Measurements from ENCODE around the gene RTEL1. TPM values are rescaled to one million over a fixed set of nuclear protein-coding genes. Genes with fewer than 3 reads are reported as not detected.
A peak's percentile ranks its signal among the peaks of the same experiment; 100 is the strongest.

RTEL1 gene
- total RNA-seq, 1 experiment from 2014 or later, result 33.4 TPM

DNA sequence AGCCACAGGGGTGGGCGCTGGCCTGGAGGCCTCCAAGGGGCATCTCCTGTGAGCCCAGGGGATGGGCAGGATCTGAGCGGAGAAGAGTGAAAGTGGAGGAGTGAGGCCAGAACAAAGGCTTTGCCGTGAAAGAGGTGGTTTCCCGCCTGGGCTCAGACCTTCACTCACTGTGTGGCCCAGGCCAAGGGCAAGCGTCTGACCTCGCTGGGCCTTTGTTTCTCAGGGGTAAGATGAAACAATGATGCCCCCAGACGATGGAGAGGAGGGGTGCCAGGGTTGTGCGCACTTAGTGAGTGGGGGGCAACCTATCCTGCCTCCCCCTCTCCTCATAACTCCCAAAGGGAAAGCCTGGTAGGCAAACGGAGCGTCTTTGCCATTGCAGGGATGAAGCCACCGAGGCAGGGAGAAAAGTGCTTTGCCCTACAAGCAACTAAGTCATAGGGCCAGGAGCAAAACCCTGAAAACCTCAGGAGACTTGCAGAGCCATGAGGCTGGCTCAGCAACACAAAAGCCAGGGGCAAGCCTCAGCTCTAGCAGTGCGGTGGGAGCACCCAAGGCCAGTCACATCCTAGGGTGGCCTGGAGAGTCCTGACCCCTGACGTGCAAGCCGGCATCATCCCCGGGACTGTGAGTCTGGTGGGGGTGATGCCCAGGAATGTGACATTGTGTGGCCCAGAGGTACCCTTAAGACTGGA lies 4.0 kb upstream of the RTEL1 start:
- H3K14ac ChIP-seq (ENCODE audit: insufficient read depth, low read length), result peak overlapping the region; percentile 88; the same call in 1 of the 2 replicates
- no peaks in the 10 kb centered on the region for H3K9me3 ChIP-seq (ENCODE audit: control insufficient read depth, low read depth, low read length)
- WGBS (ENCODE audit: extremely low coverage, insufficient read length, low lambda C conversion rate), result no CpG with 5 or more reads among the region's 15 CpGs
- no peak overlapping the region for H2BK120ac ChIP-seq (ENCODE audit: low read depth, low read length, poor library complexity, severe bottlenecking)
- no peak overlapping the region for H3K4ac ChIP-seq (ENCODE audit: low read depth, low read length)
- H3K23ac ChIP-seq (ENCODE audit: insufficient read length, low read depth, low read length), result no peak overlapping the region
- no peak overlapping the region for H4K8ac ChIP-seq (replicated peaks; ENCODE audit: insufficient read length, low read depth, low read length)
- H2BK20ac ChIP-seq (ENCODE audit: low read depth, low read length, poor library complexity, severe bottlenecking), result no peak overlapping the region
- H4K5ac ChIP-seq (ENCODE audit: insufficient read length, low read depth, low read length), result no peak overlapping the region
- Mint-ChIP-seq H3K9me3 (no peaks in the 10 kb centered on the region), H3K27me3 (ENCODE audit: low read depth) (peaks cover 5% of the 10 kb centered on the region), H3K4me3 (peak overlapping the region; percentile 73 to 84), H3K27ac (peak overlapping the region; percentile 98), H3K4me1 (peaks cover 19 to 28% of the 10 kb centered on the region in 2 experiments), H3K36me3 (ENCODE audit: insufficient read depth in 1 of 3, low read depth in 3 of 3) (no peaks in the 10 kb centered on the region; a peak in 1 of 7 replicates)
- no peak overlapping the region for H2BK5ac ChIP-seq (ENCODE audit: insufficient read length, low read length)
- H2AK5ac ChIP-seq (ENCODE audit: insufficient read length, low read length), result no peak overlapping the region
- H3K18ac ChIP-seq (ENCODE audit: insufficient read length, low read depth, low read length), result peak overlapping the region; percentile 13
- H3K23me2 ChIP-seq (ENCODE audit: insufficient read length, low read depth, low read length, poor library complexity, severe bottlenecking), result peaks cover 10% of the 10 kb centered on the region
- H3K27ac ChIP-seq (ENCODE audit: insufficient read length, low read depth, low read length), result no peak overlapping the region
- H4K20me1 ChIP-seq (ENCODE audit: control insufficient read depth, insufficient read depth, insufficient read length), result no peaks in the 10 kb centered on the region
- peak overlapping the region; percentile 63 for H4K91ac ChIP-seq (ENCODE audit: insufficient read length, low read depth, low read length)
- H3K4me1 ChIP-seq (ENCODE audit: insufficient read depth, low read length), result no peaks in the 10 kb centered on the region; the same call in 1 of the 2 replicates
- no peaks in the 10 kb centered on the region for H3K27me3 ChIP-seq (ENCODE audit: insufficient read depth, low read length)
- H3K79me2 ChIP-seq (ENCODE audit: insufficient read depth, low read length), result no peaks in the 10 kb centered on the region
- H3K79me1 ChIP-seq (ENCODE audit: insufficient read depth, low read depth, low read length, poor library complexity, severe bottlenecking), result no peaks in the 10 kb centered on the region
- peak overlapping the region; percentile 57 for H3K4me2 ChIP-seq (ENCODE audit: insufficient read depth, insufficient read length, low read length)
- H3K9ac ChIP-seq (ENCODE audit: extremely low read depth, insufficient read length, low read length), result peak overlapping the region; percentile 53
- no peak overlapping the region for H2BK15ac ChIP-seq (ENCODE audit: low read depth, low read length)
- TF ChIP-seq, protein P1, sequence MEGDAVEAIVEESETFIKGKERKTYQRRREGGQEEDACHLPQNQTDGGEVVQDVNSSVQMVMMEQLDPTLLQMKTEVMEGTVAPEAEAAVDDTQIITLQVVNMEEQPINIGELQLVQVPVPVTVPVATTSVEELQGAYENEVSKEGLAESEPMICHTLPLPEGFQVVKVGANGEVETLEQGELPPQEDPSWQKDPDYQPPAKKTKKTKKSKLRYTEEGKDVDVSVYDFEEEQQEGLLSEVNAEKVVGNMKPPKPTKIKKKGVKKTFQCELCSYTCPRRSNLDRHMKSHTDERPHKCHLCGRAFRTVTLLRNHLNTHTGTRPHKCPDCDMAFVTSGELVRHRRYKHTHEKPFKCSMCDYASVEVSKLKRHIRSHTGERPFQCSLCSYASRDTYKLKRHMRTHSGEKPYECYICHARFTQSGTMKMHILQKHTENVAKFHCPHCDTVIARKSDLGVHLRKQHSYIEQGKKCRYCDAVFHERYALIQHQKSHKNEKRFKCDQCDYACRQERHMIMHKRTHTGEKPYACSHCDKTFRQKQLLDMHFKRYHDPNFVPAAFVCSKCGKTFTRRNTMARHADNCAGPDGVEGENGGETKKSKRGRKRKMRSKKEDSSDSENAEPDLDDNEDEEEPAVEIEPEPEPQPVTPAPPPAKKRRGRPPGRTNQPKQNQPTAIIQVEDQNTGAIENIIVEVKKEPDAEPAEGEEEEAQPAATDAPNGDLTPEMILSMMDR (conservative IDR thresholded peaks at IDR 0.05), result no peak
- H2AFZ ChIP-seq (ENCODE audit: low read length), result no peak overlapping the region
- H3T11ph ChIP-seq (ENCODE audit: low read length), result no peak overlapping the region
- H3K56ac ChIP-seq (ENCODE audit: insufficient read length, low read depth, low read length), result no peak overlapping the region
- H2BK12ac ChIP-seq (ENCODE audit: insufficient read length, low read depth, low read length), result no peak overlapping the region
- DNase-seq, result no peak
